Measurements from ENCODE around the gene OGFOD3.
"Not testable (repeated sequence)": the region's sequence is repeated elsewhere in the genome, so short reads cannot be mapped to it uniquely, and the experiment has no call there.

OGFOD3 gene

DNA sequence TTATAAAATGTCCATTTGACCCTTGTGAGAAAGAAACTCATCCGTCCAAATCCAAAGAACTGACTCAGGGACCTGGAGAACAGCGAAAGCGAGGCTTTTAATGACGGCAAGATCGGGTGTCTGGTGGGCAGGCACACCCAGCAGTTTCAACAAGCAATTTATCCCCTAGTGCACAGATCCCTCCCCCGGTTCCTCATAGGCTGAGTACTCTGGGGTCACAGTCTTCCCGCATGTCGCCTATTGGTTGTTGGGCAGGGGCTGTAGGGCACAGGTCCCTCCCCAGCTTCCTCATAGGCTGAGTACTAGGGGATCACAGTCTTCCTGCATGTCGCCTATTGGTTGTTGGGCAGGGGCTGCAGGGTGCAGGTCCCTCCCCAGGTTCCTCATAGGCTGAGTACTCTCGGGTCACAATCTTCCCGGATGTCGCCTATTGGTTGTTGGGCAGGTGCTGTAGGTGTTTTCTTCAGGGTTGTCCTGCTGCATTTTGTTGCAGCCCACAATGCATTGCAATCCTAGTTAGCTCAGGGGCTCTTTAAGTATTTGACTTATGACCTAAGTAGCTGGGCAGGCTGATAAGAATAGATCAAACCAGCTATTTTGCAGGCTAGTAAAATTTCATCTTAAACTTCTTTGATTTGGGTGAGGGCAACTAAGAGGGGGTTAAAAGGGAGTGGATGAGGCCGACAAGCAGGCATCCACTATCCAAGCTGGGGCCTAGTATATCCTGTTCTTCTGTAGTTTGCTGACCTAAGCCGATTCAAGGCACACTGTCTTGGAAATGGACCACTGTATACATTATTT is 50.5 kb downstream of the OGFOD3 start:
- H3K4me3 ChIP-seq (ENCODE audit: low read length) = no peak overlapping the region

DNA sequence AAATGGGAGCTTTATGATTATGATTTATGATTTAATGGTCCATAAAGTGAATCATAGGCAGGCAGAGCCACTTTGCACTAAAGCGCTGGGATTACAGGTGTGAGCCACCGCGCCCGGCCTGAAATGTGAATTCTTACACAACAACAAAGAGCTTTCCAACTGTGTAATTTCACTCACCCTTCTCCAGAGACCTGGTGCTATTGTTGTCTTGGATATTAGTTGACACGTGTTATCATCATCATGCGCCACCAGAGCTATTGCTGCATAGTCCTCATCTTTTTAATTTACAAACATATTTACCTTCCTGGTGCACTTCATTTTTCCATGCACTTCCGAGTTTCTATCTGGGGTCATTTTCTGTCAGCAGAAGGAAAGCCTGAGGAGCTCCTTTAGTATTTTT is 51.6 kb downstream of the OGFOD3 start:
- Histone ChIP-seq H3K4me3 (ENCODE audit: low read length) (no peak overlapping the region), H2BK15ac (replicated peaks; ENCODE audit: low read depth) (no peak overlapping the region), H3K4ac (ENCODE audit: low read depth, low read length) (no peak overlapping the region), H3K4me2 (ENCODE audit: low read length) (no peak overlapping the region), H3K9ac (ENCODE audit: low read length) (no peak overlapping the region), H3K27ac (ENCODE audit: low read depth, low read length) (no peak overlapping the region), H2AK5ac (ENCODE audit: low read length) (no peak overlapping the region), H3K79me1 (ENCODE audit: low read length) (no peaks in the 10 kb centered on the region), H4K5ac (ENCODE audit: low read length) (no peak overlapping the region), H3K56ac (ENCODE audit: low read length) (no peak overlapping the region), H3K4me1 (ENCODE audit: control insufficient read depth, low read depth, low read length) (no peaks in the 10 kb centered on the region), H3K79me2 (ENCODE audit: control insufficient read depth, insufficient read depth, low read length) (no peaks in the 10 kb centered on the region), H3K18ac (ENCODE audit: low read length) (no peak overlapping the region), H4K8ac (ENCODE audit: low read depth, low read length) (no peak overlapping the region), H2BK120ac (ENCODE audit: low read depth, low read length) (no peak overlapping the region), H3K27me3 (ENCODE audit: insufficient read depth, low read length, poor library complexity) (peaks cover 11% of the 10 kb centered on the region), H3K23ac (ENCODE audit: low read length) (no peak overlapping the region), H2BK5ac (ENCODE audit: low read length) (no peak overlapping the region), H3K36me3 (ENCODE audit: control insufficient read depth, insufficient read depth, low read length) (no peaks in the 10 kb centered on the region)
- WGBS (ENCODE audit: extremely low coverage, insufficient coverage, low lambda C conversion rate) = no CpG with 5 or more reads among the region's 7 CpGs
- DNase-seq = no peak

More for the DNA sequence above, 50.5 kb downstream of the OGFOD3 start:
- Histone ChIP-seq H3K4me2 (ENCODE audit: low read length) (no peak overlapping the region), H3K4me1 (ENCODE audit: control insufficient read depth, low read depth, low read length) (no peaks in the 10 kb centered on the region), H2AK5ac (ENCODE audit: low read length) (no peak overlapping the region), H3K79me1 (ENCODE audit: low read length) (no peaks in the 10 kb centered on the region), H3K9ac (ENCODE audit: low read length) (no peak overlapping the region), H3K27ac (ENCODE audit: low read depth, low read length) (no peak overlapping the region), H4K8ac (ENCODE audit: low read depth, low read length) (no peak overlapping the region), H4K5ac (ENCODE audit: low read length) (no peak overlapping the region), H3K56ac (ENCODE audit: low read length) (no peak overlapping the region), H3K4ac (ENCODE audit: low read depth, low read length) (no peak overlapping the region), H2BK15ac (replicated peaks; ENCODE audit: low read depth) (no peak overlapping the region), H3K27me3 (ENCODE audit: insufficient read depth, low read length, poor library complexity) (peaks cover 16% of the 10 kb centered on the region), H3K18ac (ENCODE audit: low read length) (no peak overlapping the region), H2BK5ac (ENCODE audit: low read length) (no peak overlapping the region), H3K36me3 (ENCODE audit: control insufficient read depth, insufficient read depth, low read length) (no peaks in the 10 kb centered on the region), H2BK120ac (ENCODE audit: low read depth, low read length) (no peak overlapping the region), H3K23ac (ENCODE audit: low read length) (no peak overlapping the region), H3K79me2 (ENCODE audit: control insufficient read depth, insufficient read depth, low read length) (no peaks in the 10 kb centered on the region)
- no CpG with 5 or more reads among the region's 14 CpGs for WGBS (ENCODE audit: extremely low coverage, insufficient coverage, low lambda C conversion rate)
- peak; percentile 75 for DNase-seq

- no peak overlapping the region for H2BK120ac ChIP-seq (ENCODE audit: low read depth, low read length)
- no peak for DNase-seq
- H3K79me1 ChIP-seq (ENCODE audit: low read length) = no peaks in the 10 kb centered on the region
- no peaks in the 10 kb centered on the region for H3K79me2 ChIP-seq (ENCODE audit: control insufficient read depth, insufficient read depth, low read length)
- H3K4me2 ChIP-seq (ENCODE audit: low read length) = no peak overlapping the region
- H2AK5ac ChIP-seq (ENCODE audit: low read length) = no peak overlapping the region
- H3K18ac ChIP-seq (ENCODE audit: low read length) = no peak overlapping the region
- H3K56ac ChIP-seq (ENCODE audit: low read length) = no peak overlapping the region
- H2BK15ac ChIP-seq (replicated peaks; ENCODE audit: low read depth) = no peak overlapping the region
- H3K23ac ChIP-seq (ENCODE audit: low read length) = no peak overlapping the region
- H4K8ac ChIP-seq (ENCODE audit: low read depth, low read length) = no peak overlapping the region
- no peak overlapping the region for H3K9ac ChIP-seq (ENCODE audit: low read length)
- H3K27me3 ChIP-seq (ENCODE audit: insufficient read depth, low read length, poor library complexity) = peaks cover 3% of the 10 kb centered on the region
- no peak overlapping the region for H2BK5ac ChIP-seq (ENCODE audit: low read length)
- H3K4me1 ChIP-seq (ENCODE audit: control insufficient read depth, low read depth, low read length) = no peaks in the 10 kb centered on the region
- no peak overlapping the region for H4K5ac ChIP-seq (ENCODE audit: low read length)
- WGBS (ENCODE audit: extremely low coverage, insufficient coverage, low lambda C conversion rate) = no CpG with 5 or more reads among the region's 6 CpGs
- H3K27ac ChIP-seq (ENCODE audit: low read depth, low read length) = no peak overlapping the region
- no peak overlapping the region for H3K4ac ChIP-seq (ENCODE audit: low read depth, low read length)
- H3K36me3 ChIP-seq (ENCODE audit: control insufficient read depth, insufficient read depth, low read length) = no peaks in the 10 kb centered on the region
- no peak overlapping the region for H3K4me3 ChIP-seq (ENCODE audit: low read length)
Observed at GRCh38 chr17:82365606-82366295, 52.6 kb downstream of the OGFOD3 start.

DNA sequence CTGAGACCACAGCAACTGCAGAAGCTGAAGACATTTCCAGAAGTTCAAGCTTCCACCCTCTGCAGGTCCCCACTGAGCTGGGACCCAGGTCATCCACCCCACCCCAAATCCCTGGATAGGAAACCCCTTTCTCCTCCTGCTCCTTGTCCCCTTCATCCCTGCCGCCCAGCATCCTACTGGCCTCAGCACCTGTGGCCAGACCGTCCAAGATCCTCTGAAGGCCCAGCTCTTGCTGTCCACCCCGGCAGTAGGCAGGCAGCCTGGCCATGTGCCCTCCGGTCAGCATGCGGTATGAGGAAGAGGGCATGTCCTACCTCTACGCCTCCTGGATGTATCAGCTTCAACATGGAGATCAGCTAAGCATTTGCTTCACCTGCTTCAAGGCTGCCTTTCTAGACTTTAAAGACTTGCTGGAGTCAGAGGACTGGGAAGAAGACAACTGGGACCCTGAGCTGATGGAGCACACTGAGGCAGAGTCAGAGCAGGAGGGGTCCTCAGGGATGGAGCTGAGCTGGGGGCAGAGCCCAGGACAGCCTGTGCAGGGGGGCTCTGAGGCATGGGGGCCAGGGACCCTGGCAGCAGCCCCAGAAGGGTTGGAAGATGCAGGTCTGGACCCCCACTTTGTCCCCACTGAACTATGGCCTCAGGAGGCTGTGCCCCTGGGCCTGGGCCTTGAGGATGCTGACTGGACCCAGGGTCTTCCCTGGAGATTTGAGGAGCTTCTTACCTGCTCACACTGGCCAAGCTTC is 56.3 kb downstream of the OGFOD3 start:
- H3K79me2 ChIP-seq (ENCODE audit: control insufficient read depth, insufficient read depth, low read length) = no peaks in the 10 kb centered on the region
- H3K4ac ChIP-seq (ENCODE audit: low read depth, low read length) = no peak overlapping the region
- no peaks in the 10 kb centered on the region for H3K27me3 ChIP-seq (ENCODE audit: insufficient read depth, low read length, poor library complexity)
- no peak overlapping the region for H2BK5ac ChIP-seq (ENCODE audit: low read length)
- H3K4me3 ChIP-seq (ENCODE audit: low read length) = no peak overlapping the region
- no peak overlapping the region for H3K9ac ChIP-seq (ENCODE audit: low read length)
- no peak overlapping the region for H2BK15ac ChIP-seq (replicated peaks; ENCODE audit: low read depth)
- no peak overlapping the region for H3K23ac ChIP-seq (ENCODE audit: low read length)
- H3K79me1 ChIP-seq (ENCODE audit: low read length) = no peaks in the 10 kb centered on the region
- no peak overlapping the region for H4K5ac ChIP-seq (ENCODE audit: low read length)
- H3K36me3 ChIP-seq (ENCODE audit: control insufficient read depth, insufficient read depth, low read length) = no peaks in the 10 kb centered on the region
- no peak overlapping the region for H2AK5ac ChIP-seq (ENCODE audit: low read length)
- no peaks in the 10 kb centered on the region for H3K4me1 ChIP-seq (ENCODE audit: control insufficient read depth, low read depth, low read length)
- H3K4me2 ChIP-seq (ENCODE audit: low read length) = no peak overlapping the region
- H4K8ac ChIP-seq (ENCODE audit: low read depth, low read length) = no peak overlapping the region
- H3K18ac ChIP-seq (ENCODE audit: low read length) = no peak overlapping the region
- no peak for DNase-seq
- H3K56ac ChIP-seq (ENCODE audit: low read length) = peak overlapping the region; percentile 34
- no CpG with 5 or more reads among the region's 6 CpGs for WGBS (ENCODE audit: extremely low coverage, insufficient coverage, low lambda C conversion rate)
- H3K27ac ChIP-seq (ENCODE audit: low read depth, low read length) = no peak overlapping the region
- no peak overlapping the region for H2BK120ac ChIP-seq (ENCODE audit: low read depth, low read length)

- H4K5ac ChIP-seq (ENCODE audit: low read length); H3K27me3 ChIP-seq (ENCODE audit: insufficient read depth, low read length, poor library complexity); H3K4me2 ChIP-seq (ENCODE audit: low read length); H3K79me1 ChIP-seq (ENCODE audit: low read length); H2BK5ac ChIP-seq (ENCODE audit: low read length); H3K56ac ChIP-seq (ENCODE audit: low read length); H2BK15ac ChIP-seq (replicated peaks; ENCODE audit: low read depth); H3K4me1 ChIP-seq (ENCODE audit: control insufficient read depth, low read depth, low read length); H3K79me2 ChIP-seq (ENCODE audit: control insufficient read depth, insufficient read depth, low read length); H3K23ac ChIP-seq (ENCODE audit: low read length); H3K27ac ChIP-seq (ENCODE audit: low read depth, low read length); H2AK5ac ChIP-seq (ENCODE audit: low read length); H2BK120ac ChIP-seq (ENCODE audit: low read depth, low read length); H3K4ac ChIP-seq (ENCODE audit: low read depth, low read length); H3K18ac ChIP-seq (ENCODE audit: low read length); H3K4me3 ChIP-seq (ENCODE audit: low read length); H4K8ac ChIP-seq (ENCODE audit: low read depth, low read length); H3K9ac ChIP-seq (ENCODE audit: low read length); H3K36me3 ChIP-seq (ENCODE audit: control insufficient read depth, insufficient read depth, low read length): not testable (repeated sequence)
- DNase-seq = peak; percentile 90
- no CpG with 5 or more reads among the region's 1 CpG for WGBS (ENCODE audit: extremely low coverage, insufficient coverage, low lambda C conversion rate)
Observed at GRCh38 chr17:82359451-82360074, 58.8 kb downstream of the OGFOD3 start.
